GM11168 (cell line): Measurements from ENCODE around the gene TTBK2.
"Not testable (repeated sequence)": the region's sequence is repeated elsewhere in the genome, so short reads cannot be mapped to it uniquely, and the experiment has no call there.

Experiments used
- in situ Hi-C: fragments of 300-500 bp; cut with MboI; formaldehyde crosslinking; loops from one replicate; pipeline ENCODE4 v1.12.0; 2022; ENCODE audit warnings: low sequenced_read_pairs; ENCODE audit not compliant: unreplicated experiment

The TTBK2 gene

GRCh38 chr15:42914728-42915497 lies 5.7 kb downstream of the TTBK2 start:
- in situ Hi-C loops: no loop called here

DNA sequence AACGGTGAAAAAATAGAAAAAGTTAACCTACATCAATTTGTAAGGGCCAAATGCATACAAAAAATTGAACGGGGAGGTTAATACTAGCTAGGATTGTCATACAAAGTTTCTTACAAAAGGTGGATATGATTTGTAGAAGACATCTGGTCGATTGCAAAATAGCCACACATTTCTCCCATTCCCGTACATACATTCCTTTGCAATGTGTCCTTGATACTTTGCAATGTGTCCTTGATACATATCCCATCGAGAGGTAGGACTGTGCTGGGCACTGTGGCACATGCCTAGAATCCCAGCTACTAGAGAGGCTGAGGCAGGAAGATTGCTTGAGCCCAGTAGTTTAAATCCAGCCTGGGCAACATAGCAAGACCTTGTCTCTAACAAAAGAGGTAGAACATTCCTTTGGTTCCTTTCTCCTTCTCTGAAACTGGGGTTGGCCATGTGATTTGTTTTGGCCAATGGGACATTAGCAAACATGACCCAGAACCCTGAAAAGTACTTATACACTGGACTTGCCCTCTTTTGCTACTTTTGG lies 9.5 kb downstream of the TTBK2 start:
- in situ Hi-C loops: no loop called here

- in situ Hi-C loops: no loop called here
Measured at GRCh38 chr15:42908538-42908937, 12.0 kb downstream of the TTBK2 start.

- in situ Hi-C loops: no loop called here
Measured at GRCh38 chr15:42903388-42904324, 16.9 kb downstream of the TTBK2 start.

- in situ Hi-C loops: not testable (repeated sequence)
Measured at GRCh38 chr15:42893911-42894310, 26.7 kb downstream of the TTBK2 start.

- in situ Hi-C loops: no loop called here
Measured at GRCh38 chr15:42891569-42891968, 29.0 kb downstream of the TTBK2 start.

DNA sequence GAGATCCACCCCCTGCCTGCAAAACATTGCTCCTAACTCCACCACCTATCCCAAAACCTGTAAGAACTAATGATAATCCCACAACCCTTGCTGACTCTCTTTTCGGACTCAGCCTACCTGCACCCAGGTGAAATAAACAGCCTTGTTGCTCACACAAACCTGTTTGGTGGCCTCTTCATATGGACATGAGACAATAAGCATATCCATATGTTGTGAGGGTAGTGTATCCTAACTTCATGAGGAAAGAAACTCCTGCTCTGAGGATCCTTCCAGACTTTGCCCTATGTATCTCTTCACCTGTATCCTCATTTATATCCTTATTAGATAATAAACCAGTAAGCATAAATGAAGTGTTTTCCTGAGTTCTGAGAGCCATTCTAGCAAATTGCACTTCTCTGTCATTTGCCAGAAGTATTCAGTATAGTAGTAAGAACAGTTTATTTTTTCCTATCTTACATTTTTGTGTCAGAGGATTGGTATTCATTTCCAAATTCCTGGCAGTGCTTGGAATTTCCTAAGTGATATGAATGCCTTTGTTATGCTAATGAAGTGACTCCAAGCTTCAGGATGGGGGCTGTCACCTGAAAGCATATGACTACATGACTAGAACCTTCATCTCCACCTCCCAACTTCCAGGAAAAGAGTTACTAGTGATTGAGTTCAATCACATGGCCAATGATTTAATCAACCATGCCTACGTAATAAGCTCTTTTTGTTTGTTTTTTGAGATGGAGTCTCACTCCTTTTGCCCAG lies 30.2 kb downstream of the TTBK2 start:
- in situ Hi-C loops: no loop called here

- in situ Hi-C loops: not testable (repeated sequence)
Measured at GRCh38 chr15:42887384-42887783, 33.2 kb downstream of the TTBK2 start.

- in situ Hi-C loops: no loop called here
Measured at GRCh38 chr15:42880121-42880520, 40.5 kb downstream of the TTBK2 start.

DNA sequence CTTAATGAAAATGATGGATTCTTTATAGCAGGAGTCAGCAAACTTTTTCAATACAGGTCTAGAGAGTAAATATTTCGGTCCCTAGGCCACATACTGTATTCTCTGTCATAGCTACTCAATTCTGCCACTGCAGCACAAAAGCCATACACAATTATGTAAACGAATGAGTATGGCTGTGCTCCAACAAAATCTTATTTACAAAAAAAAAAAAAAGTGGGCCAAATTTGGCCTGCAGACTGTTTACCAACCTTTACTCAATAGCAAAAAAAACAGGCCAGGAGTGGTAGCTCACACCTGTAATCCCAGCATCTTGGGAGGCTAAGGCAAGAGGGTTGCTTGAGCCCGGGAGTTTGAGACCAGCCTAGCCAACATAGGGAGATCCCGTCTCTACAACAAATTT lies 41.1 kb downstream of the TTBK2 start:
- in situ Hi-C loops: no loop called here

DNA sequence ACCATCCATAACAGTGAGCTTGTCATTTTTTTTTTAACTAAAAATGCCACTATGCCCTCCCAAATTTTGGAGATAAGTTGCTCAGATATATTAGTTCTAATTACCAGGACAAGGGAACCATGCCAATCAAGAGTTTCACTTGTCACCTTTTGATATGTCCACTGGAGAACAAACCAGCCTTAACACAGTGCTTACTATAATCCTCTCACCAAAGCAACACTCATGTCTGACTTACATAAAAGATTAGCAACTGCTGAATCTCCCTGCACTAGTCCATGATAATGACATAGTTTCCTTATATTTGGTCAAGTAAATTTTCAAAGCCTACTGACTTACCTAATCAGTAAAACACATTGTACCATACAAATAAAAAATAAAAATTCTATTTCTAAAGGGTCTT lies 44.4 kb downstream of the TTBK2 start:
- in situ Hi-C loops: no loop called here

- in situ Hi-C loops: no loop called here
Measured at GRCh38 chr15:42868683-42869082, 51.9 kb downstream of the TTBK2 start.

DNA sequence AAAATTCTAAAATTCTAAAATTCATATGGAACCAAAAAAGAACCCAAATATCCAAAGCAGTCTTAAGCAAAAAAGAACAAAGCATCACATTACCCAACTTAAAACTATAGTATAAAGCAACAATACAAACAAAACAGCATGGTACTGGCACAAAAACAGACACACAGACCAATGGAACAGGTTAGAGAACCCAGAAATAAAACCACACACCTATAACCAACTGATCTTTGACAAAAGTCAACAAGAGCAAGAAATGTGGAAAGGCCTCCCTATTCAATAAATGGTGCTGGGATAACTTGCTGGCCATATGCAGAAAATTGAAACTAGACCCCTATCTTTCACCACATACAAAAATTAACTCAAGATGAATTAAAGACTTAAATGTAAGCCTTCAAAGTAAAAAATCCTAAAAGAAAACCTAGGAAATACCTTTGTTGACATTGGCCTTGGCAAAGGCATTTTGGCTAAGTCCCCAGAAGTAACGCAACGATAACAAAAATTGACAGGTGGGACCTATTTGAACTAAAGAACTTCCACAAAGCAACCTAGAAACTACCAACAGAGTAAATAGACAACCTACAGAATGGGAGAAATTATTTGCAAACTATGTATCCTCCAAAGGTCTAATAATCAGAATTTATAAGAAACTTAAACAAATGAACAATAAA lies 56.9 kb downstream of the TTBK2 start:
- in situ Hi-C loops: no loop called here

DNA sequence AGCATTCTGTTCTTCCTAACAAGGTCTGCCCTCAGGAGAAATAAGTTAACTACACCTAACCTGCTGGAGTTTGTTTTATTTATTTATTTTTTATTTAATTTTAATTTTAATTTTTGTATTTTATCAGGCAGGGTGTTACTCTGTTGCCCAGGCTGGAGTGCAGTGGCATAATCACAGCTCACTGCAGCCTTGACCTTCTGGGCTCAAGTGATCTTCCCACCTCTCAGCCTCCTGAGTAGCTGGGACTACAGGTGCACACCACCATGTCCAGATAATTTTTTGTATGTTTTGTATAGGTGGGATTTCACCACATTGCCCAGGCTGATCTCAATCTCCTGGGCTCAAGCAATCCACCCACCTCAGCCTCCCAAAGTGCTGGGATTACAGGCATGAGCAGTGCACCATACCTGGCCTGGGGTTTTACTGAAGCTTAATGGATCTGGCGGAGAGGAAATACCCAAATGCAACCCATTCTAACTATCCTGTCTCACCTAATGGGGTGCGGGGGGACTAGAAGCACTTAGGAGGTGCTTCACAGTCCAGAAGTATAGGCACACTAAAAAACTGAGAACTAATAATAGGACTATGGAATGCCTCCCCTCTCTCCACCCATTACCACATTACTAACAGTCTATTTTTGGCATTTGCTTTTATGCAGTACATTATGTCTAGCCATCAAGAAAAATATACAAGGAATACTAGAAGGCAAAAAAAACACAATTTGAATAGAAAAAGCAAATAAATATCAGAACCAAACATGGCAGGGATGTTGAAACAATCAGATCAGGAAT lies 61.4 kb downstream of the TTBK2 start:
- in situ Hi-C loops: no loop called here

DNA sequence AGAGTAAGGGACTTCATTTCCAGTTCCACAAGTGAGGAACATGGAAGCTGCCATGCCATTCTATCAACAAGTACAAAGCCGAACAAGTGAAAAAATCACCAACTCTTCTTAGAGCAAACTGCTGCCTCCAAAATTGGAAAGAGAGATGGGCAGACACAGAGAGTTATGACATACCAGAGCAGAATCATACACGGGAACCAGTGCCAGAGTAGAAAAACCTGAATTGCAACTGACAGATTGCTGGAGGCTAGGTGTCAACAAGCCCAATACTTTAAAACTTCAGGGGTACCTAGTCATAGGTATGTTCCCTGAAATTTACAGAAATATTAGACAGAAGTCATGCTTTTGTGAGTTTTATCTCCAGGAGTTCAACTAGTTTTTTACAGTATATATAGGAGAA lies 62.0 kb downstream of the TTBK2 start:
- in situ Hi-C loops: no loop called here

GRCh38 chr15:42854576-42854975 lies 66.0 kb downstream of the TTBK2 start:
- in situ Hi-C loops: no loop called here

GRCh38 chr15:42849836-42850235 lies 70.7 kb downstream of the TTBK2 start:
- in situ Hi-C loops: no loop called here

DNA sequence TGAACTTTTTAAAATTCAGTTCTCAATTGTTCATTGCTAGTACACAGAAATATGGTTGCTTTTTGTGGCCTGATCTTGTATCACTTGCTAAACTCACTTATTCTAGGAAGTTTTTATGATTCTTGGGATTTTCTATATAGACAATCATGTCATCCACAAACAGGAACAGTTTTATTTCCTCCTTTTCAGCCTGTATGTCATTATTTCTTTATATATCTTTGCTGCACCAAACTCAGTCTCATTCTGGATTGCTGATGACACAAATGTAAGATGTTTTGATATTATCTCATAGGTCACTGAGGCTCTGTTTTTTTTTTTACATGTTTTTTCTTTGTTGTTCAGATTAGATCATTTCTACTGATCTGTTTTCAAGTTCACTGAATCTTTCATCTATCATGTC lies 71.7 kb downstream of the TTBK2 start:
- in situ Hi-C loops: no loop called here

GRCh38 chr15:42846647-42847046 lies 73.9 kb downstream of the TTBK2 start:
- in situ Hi-C loops: no loop called here
